SU-DHL-6 (cell line): Measurements from ENCODE around the gene IGF1.

Experiments
- H2AFZ ChIP-seq: fragments of 200-600 bp; sonication (generic); 2 replicates; pipeline ENCODE4 v1.6.1; 2014; ENCODE audit warnings: low read depth, mild to moderate bottlenecking, moderate library complexity, mixed read lengths, antibody characterized with exemption, low read length; ENCODE audit not compliant: severe bottlenecking
- H3F3A ChIP-seq: fragments of 200-600 bp; shearing (Covaris generic); 2 replicates; pipeline ENCODE4 v1.6.0; 2016; ENCODE audit warnings: antibody characterized with exemption, mild to moderate bottlenecking; ENCODE audit not compliant: insufficient read depth
- H3K27ac ChIP-seq: fragments of 200-600 bp; sonication (generic); 2 replicates; pipeline ENCODE4 v1.5.1; 2016; ENCODE audit warnings: low read depth, mild to moderate bottlenecking, low read length, moderate library complexity, mixed read lengths
- H3K27me3 ChIP-seq: fragments of 200-600 bp; sonication (generic), shearing (Covaris generic); 2 replicates; pipeline ENCODE4 v1.6.0; 2014; ENCODE audit warnings: mild to moderate bottlenecking, low read length
- H3K36me3 ChIP-seq: fragments of 200-600 bp; sonication (generic); 2 replicates; pipeline ENCODE4 v1.6.1; 2014; ENCODE audit warnings: mild to moderate bottlenecking, low read length, mixed read lengths
- H3K4me2 ChIP-seq: fragments of 300-600, 200-600 bp; shearing (Covaris generic), sonication (generic); 2 replicates; pipeline ENCODE4 v1.6.0; 2014; ENCODE audit warnings: low read length, low read depth, mild to moderate bottlenecking; ENCODE audit not compliant: poor library complexity, severe bottlenecking
- H3K4me3 ChIP-seq: fragments of 200-600 bp; sonication (generic); 2 replicates; pipeline ENCODE4 v1.5.1; 2014; ENCODE audit warnings: antibody characterized with exemption, low read length, mild to moderate bottlenecking, mixed read lengths; ENCODE audit not compliant: insufficient read depth, poor library complexity, severe bottlenecking
- H3K79me2 ChIP-seq: fragments of 200-600 bp; sonication (generic); 2 replicates; pipeline ENCODE4 v1.6.1; 2014; ENCODE audit warnings: mild to moderate bottlenecking, low read length, moderate library complexity; ENCODE audit not compliant: insufficient read depth
- H3K9ac ChIP-seq: fragments of 200-600 bp; sonication (generic); 2 replicates; pipeline ENCODE4 v1.7.0; 2014; ENCODE audit warnings: mild to moderate bottlenecking, low read length
- H3K9me2 ChIP-seq: fragments of 200-600 bp; sonication (generic); replicated peaks from 2 replicates; pipeline ENCODE4 v1.6.1; 2014; ENCODE audit warnings: low read length; ENCODE audit not compliant: insufficient read depth
- H3K9me3 ChIP-seq: fragments of 200-600 bp; sonication (generic); 2 replicates; pipeline ENCODE4 v1.6.1; 2014; ENCODE audit warnings: low read length, mixed read lengths; ENCODE audit not compliant: insufficient read depth
- H4K20me1 ChIP-seq: fragments of 200-600 bp; sonication (generic); 2 replicates; pipeline ENCODE4 v1.6.1; 2014; ENCODE audit warnings: low read depth, mild to moderate bottlenecking, antibody characterized with exemption, low read length, moderate library complexity, mixed read lengths
- EZH2phosphoT487 ChIP-seq: fragments of 200-600 bp; sonication (generic), shearing (Covaris generic); conservative IDR thresholded peaks from 2 replicates; pipeline ENCODE4 v1.6.1; 2018; ENCODE audit warnings: mild to moderate bottlenecking, antibody characterized with exemption, low read length, moderate library complexity, mixed read lengths
- TF ChIP-seq, protein P1 (sequence below): fragments of 200-600 bp; sonication (generic); IDR thresholded peaks from one replicate; pipeline ENCODE4 v1.5.1; 2017; ENCODE audit warnings: antibody characterized with exemption, mild to moderate bottlenecking, low read length, moderate library complexity; ENCODE audit not compliant: insufficient read depth, poor library complexity, severe bottlenecking

IGF1 gene

DNA sequence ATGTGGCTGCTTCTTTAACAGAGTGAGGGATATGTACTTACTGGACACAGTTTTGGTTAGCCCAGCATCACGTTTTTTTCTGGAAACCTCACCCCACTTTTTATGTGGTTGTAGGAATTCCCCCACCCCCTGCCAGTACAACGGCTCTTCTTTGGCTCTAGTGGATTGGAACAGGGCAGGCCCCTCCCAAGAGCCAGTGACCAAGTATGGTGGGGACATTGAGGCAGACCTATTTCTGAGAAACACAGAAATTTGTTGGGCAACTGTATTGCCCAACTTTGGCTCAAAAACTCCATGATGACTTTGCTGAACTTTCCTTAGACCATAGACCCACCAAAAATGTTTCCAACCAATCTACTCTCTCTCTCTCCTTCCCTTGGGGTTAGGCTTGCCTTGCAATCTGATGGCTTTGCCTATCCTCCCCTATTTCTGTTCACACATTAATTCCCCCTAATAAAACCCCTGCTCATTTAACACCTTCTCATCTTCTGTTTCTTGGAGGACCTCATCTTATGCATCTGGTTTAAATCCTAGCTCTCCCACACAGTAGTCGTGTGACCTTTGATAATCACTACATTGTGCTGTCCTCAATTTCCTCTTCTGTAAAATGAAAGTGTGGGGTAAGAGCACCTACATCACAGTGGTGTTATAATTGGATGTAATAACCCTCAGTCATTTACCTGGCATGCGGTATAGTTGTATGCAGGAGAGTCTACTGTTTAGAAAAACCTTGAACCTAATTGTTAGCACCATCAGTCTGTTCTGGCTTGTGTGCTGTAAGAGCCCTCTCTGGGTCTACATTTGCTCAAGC lies 71.7 kb downstream of the IGF1 start:
- Histone ChIP-seq H3K36me3 (no peaks in the 10 kb centered on the region), H3K27ac (no peak overlapping the region), H4K20me1 (no peaks in the 10 kb centered on the region), H3K79me2 (no peaks in the 10 kb centered on the region), H3K27me3 (no peaks in the 10 kb centered on the region), H3K9me2 (no peaks in the 10 kb centered on the region), H3F3A (no peaks in the 10 kb centered on the region), H3K4me3 (no peak overlapping the region), H2AFZ (no peak overlapping the region), H3K4me2 (no peak overlapping the region), H3K9ac (no peak overlapping the region), H3K9me3 (no peaks in the 10 kb centered on the region)
- TF ChIP-seq, protein P1, sequence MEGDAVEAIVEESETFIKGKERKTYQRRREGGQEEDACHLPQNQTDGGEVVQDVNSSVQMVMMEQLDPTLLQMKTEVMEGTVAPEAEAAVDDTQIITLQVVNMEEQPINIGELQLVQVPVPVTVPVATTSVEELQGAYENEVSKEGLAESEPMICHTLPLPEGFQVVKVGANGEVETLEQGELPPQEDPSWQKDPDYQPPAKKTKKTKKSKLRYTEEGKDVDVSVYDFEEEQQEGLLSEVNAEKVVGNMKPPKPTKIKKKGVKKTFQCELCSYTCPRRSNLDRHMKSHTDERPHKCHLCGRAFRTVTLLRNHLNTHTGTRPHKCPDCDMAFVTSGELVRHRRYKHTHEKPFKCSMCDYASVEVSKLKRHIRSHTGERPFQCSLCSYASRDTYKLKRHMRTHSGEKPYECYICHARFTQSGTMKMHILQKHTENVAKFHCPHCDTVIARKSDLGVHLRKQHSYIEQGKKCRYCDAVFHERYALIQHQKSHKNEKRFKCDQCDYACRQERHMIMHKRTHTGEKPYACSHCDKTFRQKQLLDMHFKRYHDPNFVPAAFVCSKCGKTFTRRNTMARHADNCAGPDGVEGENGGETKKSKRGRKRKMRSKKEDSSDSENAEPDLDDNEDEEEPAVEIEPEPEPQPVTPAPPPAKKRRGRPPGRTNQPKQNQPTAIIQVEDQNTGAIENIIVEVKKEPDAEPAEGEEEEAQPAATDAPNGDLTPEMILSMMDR, result no peak
- no peak for TF ChIP-seq EZH2phosphoT487

DNA sequence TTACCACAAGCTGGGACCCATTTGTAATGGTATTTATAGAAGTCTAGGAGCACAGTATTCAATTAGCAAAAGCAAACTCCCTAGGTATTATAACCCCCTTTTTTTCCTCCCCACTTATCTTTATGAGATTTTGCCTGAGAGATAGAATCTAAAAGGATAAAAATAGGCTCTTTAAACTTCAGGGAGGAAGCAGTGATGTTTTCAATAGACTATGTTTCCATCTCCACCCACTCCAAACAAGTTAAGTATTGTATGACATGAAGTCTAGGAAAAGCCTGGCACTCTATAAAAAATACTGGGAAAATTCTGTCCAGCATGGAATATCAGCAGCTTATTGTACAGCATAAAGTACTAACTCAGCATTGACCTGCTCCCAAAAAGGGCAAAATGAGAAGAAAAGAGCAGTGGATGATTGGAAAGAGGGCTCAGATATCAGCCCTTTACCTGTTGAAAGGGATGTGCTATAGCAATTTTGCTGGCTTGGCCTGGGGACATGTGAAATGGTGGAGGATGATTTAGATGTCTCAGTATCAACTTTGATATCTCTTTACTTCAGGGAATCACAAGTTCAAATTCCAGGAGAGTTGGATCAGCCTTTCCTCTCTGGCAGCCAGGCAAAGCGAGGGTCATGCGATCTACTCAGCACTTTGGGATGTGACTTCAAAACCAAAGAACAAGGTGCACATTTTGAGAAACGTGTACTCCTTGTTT lies 72.4 kb downstream of the IGF1 start:
- Histone ChIP-seq H3K9ac (no peak overlapping the region), H4K20me1 (no peaks in the 10 kb centered on the region), H3K9me3 (no peaks in the 10 kb centered on the region), H3K4me3 (no peak overlapping the region), H3K4me2 (no peak overlapping the region), H3F3A (no peaks in the 10 kb centered on the region), H2AFZ (no peak overlapping the region), H3K9me2 (no peaks in the 10 kb centered on the region), H3K79me2 (no peaks in the 10 kb centered on the region), H3K36me3 (no peaks in the 10 kb centered on the region), H3K27me3 (no peaks in the 10 kb centered on the region), H3K27ac (no peak overlapping the region)
- TF ChIP-seq EZH2phosphoT487, result no peak
- TF ChIP-seq, protein P1, result no peak

DNA sequence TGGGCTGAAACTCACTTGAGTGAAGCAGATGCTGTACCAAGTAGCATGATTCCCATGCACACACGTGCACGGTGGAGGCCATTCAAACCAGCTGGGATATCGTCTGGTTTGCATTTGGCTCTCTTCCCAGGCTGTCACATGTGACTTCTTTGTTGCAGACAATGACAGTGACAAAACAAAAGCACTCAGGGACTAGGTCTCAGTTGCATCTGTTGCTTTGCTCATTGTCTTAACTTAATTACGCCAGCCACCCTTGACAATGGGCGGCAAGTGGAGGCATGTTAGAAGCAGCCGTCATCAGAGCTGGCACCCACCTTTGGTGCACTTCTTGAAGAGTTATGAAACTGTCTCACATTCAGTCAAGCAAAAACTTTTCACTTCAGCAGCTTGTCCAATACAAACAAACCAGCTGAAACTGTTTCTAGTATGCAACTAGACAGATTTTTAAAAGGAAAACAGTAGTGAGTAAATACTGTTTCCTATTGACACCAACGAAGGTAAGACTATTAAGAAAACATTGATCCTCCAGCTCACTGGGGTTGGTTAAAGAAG lies 74.3 kb downstream of the IGF1 start:
- H3K79me2 ChIP-seq, result no peaks in the 10 kb centered on the region
- no peaks in the 10 kb centered on the region for H3K27me3 ChIP-seq
- H3K27ac ChIP-seq, result no peak overlapping the region
- H3K9me2 ChIP-seq, result no peaks in the 10 kb centered on the region
- TF ChIP-seq EZH2phosphoT487, result no peak
- TF ChIP-seq, protein P1, result no peak
- no peaks in the 10 kb centered on the region for H3K9me3 ChIP-seq
- no peak overlapping the region for H3K9ac ChIP-seq
- no peak overlapping the region for H2AFZ ChIP-seq
- H3F3A ChIP-seq, result no peaks in the 10 kb centered on the region
- H3K4me2 ChIP-seq, result no peak overlapping the region
- no peak overlapping the region for H3K4me3 ChIP-seq
- H4K20me1 ChIP-seq, result no peaks in the 10 kb centered on the region
- H3K36me3 ChIP-seq, result no peaks in the 10 kb centered on the region
